WI38 (cell line): ENCODE data around the gene CPNE4.
A peak's percentile ranks its signal among the peaks of the same experiment; 100 is the strongest.

ENCODE experiments used
- H3K4me3 ChIP-seq: 2 replicates; pipeline ENCODE4 v1.5.1; 2011; ENCODE audit warnings: low read depth, mild to moderate bottlenecking, control low read depth, low read length
- CTCF ChIP-seq: IDR thresholded peaks from 2 replicates; pipeline ENCODE4 v1.5.1; 2012; ENCODE audit warnings: low read depth, mild to moderate bottlenecking, control low read depth, low read length

The CPNE4 gene

GRCh38 chr3:132034097-132034485 is 723 bp downstream of the CPNE4 start:
- TF ChIP-seq CTCF: no peak
- H3K4me3 ChIP-seq: no peak overlapping the region

DNA sequence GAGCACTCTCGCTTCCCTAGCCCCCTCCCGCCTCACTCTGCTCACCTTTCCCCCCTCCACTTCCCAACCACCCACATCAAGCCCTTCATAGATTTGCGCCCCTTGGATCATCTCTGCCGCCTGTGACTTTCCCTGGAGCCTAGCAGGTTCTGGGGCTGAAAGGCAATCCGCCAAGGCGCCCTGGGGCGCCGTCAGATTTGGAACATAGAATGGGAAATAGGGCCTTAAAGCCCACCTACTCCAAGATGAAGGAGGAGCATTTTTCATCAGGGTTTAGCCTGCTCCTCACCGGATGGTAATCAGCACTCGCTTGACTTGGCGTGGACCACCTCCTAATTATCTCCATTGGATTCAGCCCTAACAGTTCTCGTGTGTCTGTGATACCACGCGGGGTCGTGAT is 1.3 kb downstream of the CPNE4 start:
- no peak for TF ChIP-seq CTCF
- no peak overlapping the region for H3K4me3 ChIP-seq

DNA sequence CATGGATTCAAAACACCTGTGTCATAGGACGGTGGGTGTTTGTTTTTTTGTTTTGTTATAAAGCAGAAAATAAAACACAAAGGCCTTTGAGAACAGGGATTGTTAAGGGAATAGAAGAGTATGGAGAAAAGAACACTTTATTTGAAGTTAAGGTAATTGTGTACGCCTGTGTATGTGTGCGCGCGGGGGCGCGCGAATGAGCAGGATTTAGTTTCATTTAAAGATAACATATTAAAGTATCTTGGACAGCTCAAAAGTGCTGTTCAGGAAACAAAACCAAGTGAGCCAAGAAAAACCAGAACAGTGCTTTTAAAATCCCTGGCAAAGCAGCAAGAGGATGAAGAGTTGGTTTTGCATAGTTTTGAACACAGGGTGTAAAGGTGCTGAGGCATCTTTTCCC is 1.9 kb downstream of the CPNE4 start:
- H3K4me3 ChIP-seq: no peak overlapping the region
- TF ChIP-seq CTCF: no peak

GRCh38 chr3:132029182-132029902 is 5.5 kb downstream of the CPNE4 start:
- peak; percentile 93 for TF ChIP-seq CTCF
- no peak overlapping the region for H3K4me3 ChIP-seq

GRCh38 chr3:132022914-132023313 is 11.9 kb downstream of the CPNE4 start:
- TF ChIP-seq CTCF: no peak
- no peak overlapping the region for H3K4me3 ChIP-seq

DNA sequence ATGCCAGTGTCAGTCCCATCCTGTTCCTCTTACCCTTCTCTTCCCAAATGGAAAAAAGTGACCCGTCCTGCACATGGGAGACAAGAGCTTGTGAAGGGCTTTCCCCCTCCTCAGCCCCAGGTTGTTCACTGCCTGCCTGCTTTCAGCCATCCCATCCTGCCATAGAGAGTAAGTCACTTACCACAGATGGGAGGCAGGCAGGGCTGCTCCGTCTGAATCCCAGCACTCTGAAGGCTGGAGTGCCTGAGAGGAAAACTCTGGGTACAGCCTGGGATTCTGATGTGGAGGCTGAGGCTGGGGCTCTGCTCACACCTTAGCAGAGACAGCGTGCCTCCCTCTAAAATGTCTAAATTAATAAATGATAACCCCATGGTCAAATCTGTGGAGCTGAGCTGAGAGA is 14.8 kb downstream of the CPNE4 start:
- no peak overlapping the region for H3K4me3 ChIP-seq
- TF ChIP-seq CTCF: no peak

DNA sequence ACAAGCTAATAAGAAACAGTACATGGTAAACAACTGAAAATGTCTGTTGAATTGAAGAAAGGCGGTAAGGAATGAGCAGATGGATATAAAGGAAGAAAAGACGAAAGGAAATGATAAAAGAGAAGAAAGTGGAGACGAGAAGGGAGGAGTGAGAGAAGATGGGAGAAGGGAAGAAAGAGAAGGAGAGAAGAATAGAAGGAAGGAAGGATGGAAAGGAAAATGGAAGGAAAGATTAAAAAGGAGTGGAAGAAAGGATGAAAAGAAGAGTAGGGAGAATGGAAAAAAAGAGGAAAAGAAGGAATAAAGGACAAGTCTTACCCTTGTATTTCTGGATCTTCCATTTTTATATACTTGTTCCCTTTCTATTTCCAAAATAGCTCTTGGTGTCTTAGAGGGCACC is 17.7 kb downstream of the CPNE4 start:
- TF ChIP-seq CTCF: no peak
- H3K4me3 ChIP-seq: no peak overlapping the region
